ENCODE measurements around the gene MED29.

MED29 gene

DNA sequence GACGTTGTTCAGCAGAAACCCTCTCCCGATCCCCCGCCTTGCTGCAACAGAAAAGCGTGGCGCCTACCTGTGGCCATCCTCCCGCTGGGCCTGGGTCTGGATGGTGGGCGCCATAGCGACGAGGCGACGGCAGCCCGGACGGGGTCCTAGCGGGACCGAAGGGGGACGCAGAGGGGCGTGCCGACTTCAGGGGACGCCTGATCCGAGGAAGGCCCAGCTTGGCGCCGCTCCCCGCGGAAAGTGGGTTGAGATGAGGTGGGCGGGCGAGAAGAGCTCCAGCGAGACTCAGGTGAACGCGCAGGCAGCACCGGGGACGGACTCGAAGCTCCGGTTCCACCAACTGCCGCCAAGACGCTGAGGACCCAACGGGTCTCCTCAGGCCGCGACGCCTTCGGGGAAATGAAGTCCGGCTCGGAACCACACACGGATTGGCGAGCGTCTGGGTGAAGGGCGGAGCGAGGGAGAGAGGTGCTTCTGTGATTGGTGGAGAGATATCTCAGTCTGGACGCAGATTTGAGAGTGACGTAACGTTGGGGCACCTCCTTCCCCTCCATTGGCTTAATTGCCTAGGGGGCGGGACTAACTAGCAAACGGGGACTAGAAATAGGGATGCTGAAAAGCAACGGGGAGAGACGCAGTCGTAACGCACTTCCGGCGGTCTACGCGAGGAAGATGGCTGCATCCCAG lies at the start of gene MED29, which contains the start of gene PAF1:
TSS of gene MED29 (plus strand) at position 628 of the 687 bp plus-strand sequence. CDS start at position 673, 45 bp downstream.
TSS of gene PAF1 (minus strand) at position 356 of the 687 bp plus-strand sequence. CDS start at position 114, 242 bp downstream.
- peak; percentile 98 for DNase-seq

GRCh38 chr19:39341719-39342604 lies 49.2 kb upstream of the MED29 start, which contains the start of gene SAMD4B:
TSS of gene SAMD4B (plus strand) at chr19:39342421. CDS start at chr19:39356894, 14,473 bp downstream.
- DNase-seq, result peak; percentile 100

DNA sequence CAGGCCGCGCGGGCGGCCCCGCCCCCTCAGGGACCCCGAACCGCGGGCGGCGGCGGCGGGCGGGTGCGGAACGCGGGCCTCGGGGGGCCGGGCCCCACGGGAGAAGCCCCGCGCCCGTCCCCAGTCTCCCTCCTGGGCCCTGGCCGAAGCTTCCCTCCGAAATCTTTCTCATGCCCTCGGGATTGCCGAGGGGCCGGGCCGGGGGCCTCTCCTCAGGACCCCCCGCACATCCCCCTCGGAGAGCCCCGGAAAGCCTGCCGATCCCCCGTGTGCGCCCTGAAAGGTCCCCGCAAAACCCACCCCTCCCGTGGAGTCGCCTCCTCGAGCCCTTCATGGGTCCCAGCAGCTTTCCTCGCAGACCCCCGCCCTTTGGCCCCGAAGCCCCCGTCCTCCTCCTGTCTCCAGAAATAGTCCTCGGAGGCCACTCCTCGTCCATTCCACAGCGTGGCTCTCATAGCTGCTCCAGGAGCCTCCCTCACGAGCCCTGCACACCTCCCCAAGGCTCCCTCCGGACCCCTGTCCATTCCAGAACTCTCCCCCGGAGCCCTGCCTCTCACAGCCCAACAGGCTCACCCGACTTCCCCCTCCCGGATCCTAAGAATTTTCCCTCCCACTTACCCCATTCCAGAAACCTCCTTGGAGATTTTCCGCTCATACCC lies 48.4 kb upstream of the MED29 start:
- no peak for DNase-seq

GRCh38 chr19:39345956-39346355 lies 45.2 kb upstream of the MED29 start:
- DNase-seq, result no peak

- no peak for DNase-seq
Measured at GRCh38 chr19:39347332-39348164, 43.6 kb upstream of the MED29 start.

DNA sequence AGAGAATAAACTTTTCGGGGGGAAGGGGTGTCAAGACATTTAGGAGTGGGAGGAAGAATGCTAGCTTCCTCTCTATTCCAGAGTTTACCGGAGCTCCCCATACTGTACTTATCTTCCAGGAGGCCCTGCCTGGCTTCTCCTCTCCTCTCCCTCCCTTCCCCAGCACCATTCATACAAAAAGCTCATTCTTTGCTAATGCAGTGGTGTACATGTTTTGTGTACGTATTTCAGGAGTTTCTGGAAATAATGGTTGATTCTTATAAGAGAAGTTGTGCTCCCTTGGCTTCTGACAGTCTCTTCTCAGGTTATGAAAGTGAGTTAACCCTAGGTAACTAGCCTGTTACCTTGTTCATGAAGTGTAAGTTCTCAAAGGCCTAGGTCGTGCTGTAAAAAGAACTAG lies 41.9 kb upstream of the MED29 start:
- no peak for DNase-seq

DNA sequence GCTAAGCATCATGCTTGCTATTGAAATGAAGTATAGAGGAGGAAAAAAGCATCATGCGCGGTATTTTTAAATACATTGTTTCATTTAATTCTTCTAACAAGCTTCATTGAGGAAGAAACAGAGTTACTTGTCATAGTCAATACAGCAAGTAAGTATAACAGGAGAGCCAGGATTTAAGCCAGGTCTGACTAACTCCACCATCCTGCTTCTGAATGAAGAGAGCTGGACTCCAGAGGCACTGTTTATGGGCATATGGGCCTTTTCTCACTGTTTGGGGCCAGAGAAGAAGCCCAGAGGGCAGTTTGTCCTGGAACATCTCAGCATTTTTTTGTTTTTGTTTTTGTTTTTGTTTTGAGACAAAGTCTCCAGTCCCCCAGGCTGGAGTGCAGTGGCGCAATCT lies 41.0 kb upstream of the MED29 start:
- no peak for DNase-seq

- no peak for DNase-seq
Measured at GRCh38 chr19:39351537-39352064, 39.6 kb upstream of the MED29 start.

DNA sequence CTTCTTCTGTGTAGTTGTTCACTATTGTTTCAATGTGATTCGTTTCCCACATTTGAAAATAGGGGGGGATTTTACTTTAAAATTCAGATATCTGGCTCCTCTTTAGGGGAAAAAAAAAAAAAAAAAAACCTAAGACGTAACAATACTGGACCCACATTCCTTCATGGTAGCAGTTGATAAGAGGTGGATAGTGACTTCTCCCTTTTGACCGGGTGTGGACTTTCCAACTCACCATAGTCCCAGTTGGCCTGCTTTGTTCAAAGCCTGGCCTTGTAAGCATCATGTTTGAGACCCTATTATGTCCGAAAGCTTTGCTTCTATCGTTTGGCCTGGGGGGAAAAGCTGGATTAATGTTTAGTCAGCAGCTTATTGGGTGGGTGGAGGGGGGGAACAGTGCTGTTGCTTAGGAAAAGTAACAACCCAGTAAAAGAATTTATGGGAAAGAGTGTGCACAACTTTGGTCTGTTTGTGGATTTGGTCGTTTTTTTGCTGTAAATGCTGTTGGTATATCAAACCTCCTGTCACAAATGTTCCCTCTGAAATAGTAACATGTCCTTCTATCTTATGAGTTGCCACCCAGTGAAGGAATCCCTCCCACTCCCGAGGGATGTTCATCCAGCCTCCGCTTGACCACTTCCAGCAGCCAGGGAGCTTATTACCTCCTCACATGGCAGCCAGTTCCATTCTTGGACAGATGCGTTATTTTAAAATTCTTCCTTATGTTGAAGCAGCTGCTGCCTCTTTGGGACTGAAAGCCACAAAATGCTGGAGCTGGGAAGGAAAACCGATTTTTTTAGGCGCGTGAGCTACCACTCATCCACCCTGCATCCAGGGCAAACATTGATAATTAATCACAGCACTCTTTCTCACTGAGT lies 38.6 kb upstream of the MED29 start:
- DNase-seq, result no peak

GRCh38 chr19:39355253-39355652 lies 35.9 kb upstream of the MED29 start:
- DNase-seq, result no peak

DNA sequence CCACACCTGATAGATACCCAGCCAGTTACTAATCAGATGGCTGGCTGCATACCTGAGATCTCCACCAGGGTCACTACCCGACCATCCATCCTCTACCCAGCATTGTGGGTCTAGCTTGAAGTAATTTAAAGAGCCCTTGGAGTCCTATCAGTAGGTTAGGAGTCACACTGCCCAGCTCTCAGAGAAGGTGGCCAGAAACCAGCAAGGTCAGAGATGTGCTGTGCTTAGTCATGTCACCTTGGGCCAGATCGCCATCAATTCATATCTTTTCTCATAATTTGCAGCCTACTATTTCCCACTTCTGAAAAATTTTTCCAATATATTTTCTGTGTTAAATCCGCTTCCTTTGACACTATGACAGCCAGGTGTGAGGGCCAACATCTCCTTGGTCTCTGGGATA lies 35.1 kb upstream of the MED29 start:
- DNase-seq, result no peak

DNA sequence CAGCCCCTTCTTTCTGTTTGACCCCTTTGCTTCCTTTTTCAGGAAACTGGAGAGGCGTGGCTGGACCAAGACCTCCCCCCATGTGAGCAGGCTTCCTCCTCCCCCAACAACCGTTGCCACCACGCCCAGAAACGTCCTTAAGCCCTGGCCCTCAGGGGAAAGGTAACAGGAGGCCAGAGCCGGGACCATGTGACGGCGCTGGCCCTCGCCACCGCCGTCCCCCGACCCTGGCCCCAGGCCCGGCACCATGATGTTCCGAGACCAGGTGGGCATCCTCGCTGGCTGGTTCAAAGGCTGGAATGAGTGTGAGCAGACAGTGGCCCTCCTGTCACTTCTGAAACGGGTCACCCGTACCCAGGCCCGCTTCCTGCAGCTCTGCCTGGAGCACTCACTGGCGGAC lies 34.5 kb upstream of the MED29 start:
- no peak for DNase-seq

- no peak for DNase-seq
Measured at GRCh38 chr19:39359026-39359425, 32.2 kb upstream of the MED29 start.

- DNase-seq, result no peak
Measured at GRCh38 chr19:39360599-39360998, 30.6 kb upstream of the MED29 start.

DNA sequence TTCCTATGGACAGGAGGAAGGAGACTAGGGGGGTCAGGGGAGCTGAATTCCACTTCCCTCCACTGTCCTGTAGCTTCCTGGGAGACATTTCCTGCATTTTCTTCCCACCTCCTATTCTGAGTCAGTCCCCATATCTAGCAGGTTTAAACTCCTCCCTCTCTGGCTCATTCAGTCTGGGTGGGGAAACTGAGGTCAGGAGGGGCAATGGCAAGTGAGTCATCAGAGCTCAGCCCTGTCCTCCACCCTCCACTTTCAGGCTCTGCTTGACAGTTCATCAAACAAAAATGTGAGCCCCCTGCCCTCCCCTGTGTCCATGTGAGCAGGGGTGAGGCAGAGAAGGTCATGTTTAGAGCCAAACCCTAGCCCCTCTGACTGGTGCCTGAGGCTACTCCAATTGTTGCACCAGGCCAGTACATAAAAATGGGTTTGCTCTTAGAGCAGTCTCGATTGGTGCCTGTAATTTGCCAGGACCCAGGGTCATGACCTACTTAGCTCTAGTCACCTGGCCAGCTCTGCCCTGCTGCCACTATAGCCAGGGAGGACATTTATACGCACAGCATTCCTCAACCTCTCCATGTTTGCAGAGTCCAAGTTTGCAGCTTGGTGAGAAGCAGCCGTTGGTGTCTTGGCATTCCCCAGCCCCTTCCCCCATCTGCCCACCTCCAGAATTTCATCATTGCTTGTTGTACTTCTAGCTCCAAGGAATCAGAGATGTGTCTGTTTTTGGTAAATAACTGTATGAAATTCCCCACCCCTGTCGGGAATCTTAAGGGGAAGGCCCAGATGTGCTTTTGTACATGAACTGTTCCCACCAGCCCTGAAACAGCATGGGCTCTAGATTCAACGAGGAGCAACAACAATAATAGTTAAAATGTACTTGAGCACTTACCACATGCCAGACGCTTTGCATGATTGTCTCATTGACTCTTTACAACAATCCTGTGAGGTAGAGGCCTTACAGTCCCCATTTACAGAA lies 28.2 kb upstream of the MED29 start:
- no peak for DNase-seq

GRCh38 chr19:39363901-39364457 lies 27.2 kb upstream of the MED29 start:
- DNase-seq, result peak; percentile 69

- DNase-seq, result no peak
Measured at GRCh38 chr19:39365531-39365930, 25.6 kb upstream of the MED29 start.

DNA sequence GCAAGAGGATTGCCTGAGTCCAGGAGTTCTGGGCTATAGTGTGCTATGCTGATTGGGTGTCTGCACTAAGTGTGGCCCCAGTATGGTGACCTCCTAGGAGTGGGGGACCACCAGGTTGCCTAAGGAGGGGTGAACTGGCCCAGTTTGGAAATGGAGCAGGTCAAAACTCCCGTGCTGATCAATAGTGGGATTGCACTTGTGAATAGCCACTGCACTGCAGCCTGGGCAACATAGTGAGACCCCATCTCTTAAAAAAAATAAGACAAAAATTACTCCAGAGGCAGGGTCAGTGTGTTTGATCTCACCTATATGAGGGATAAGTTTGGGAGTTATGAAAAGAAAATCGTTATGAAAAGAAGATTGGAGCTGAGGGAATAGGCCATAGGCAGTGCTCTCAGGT lies 22.0 kb upstream of the MED29 start:
- no peak for DNase-seq

DNA sequence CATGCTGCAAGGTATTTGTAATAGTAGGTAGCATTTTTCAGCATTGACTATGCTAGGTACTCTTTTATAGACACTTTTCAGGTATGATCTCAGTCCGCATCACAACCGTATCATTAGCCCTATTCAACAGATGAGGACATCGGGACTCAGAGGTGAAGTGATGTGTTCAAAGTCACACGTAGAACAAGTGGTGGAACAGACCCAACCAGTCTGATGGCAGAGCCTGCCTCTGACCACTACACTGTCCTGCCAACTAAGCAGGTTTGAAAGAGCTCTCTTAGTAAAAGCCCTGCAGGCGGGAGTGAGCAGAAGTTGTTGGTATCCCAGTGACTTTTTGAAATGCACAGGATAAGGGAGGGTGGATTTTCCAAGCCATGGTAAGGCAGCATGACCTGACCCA lies 20.4 kb upstream of the MED29 start:
- no peak for DNase-seq

Measured in right forelimb (tissue), 1 donor.